ENCODE results near the gene LPP.

Gene LPP

GRCh38 chr3:188911026-188911850 is 757.3 kb downstream of the LPP start:
- H3K9me3 ChIP-seq = 0 out of 2 replicates have a peak, but pooled peaks cover 2% of the 10 kb centered on the region
- no peaks in the 10 kb centered on the region for H3K36me3 ChIP-seq
- H3K4me3 ChIP-seq (ENCODE audit: low read depth, low read length) = no peak overlapping the region
- no peak for DNase-seq
- H3K27me3 ChIP-seq = peaks cover 4% of the 10 kb centered on the region; the same call in 1 of the 2 replicates
- TF ChIP-seq, protein P1, sequence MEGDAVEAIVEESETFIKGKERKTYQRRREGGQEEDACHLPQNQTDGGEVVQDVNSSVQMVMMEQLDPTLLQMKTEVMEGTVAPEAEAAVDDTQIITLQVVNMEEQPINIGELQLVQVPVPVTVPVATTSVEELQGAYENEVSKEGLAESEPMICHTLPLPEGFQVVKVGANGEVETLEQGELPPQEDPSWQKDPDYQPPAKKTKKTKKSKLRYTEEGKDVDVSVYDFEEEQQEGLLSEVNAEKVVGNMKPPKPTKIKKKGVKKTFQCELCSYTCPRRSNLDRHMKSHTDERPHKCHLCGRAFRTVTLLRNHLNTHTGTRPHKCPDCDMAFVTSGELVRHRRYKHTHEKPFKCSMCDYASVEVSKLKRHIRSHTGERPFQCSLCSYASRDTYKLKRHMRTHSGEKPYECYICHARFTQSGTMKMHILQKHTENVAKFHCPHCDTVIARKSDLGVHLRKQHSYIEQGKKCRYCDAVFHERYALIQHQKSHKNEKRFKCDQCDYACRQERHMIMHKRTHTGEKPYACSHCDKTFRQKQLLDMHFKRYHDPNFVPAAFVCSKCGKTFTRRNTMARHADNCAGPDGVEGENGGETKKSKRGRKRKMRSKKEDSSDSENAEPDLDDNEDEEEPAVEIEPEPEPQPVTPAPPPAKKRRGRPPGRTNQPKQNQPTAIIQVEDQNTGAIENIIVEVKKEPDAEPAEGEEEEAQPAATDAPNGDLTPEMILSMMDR (IDR thresholded peaks at IDR 0.05; ENCODE audit: low read depth, low read length) = no peak
- no peaks in the 10 kb centered on the region for H3K4me1 ChIP-seq

DNA sequence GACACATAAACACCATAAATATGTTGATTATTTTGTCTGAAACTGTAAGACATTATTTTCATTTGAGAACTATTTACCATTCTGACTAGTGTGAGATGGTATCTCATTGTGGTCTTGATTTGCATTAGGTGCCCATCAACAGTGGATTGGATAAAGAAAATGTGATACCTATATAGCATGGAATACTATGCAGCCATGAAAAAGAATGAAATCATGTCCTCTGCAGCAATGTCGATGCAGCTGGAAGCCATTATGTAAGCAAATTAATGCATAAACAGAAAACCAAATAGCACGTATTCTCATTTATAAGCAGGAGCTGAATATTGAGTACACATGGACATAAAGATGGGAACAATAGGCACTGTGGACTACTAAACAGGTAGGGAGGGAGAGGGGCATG is 759.1 kb downstream of the LPP start:
- no peak for DNase-seq
- Histone ChIP-seq H3K4me1 (no peaks in the 10 kb centered on the region), H3K9me3 (0 out of 2 replicates have a peak, but pooled peaks cover 2% of the 10 kb centered on the region), H3K36me3 (no peaks in the 10 kb centered on the region), H3K4me3 (ENCODE audit: low read depth, low read length) (no peak overlapping the region), H3K27me3 (peaks cover 4% of the 10 kb centered on the region; the same call in 1 of the 2 replicates)
- TF ChIP-seq, protein P1 (IDR thresholded peaks at IDR 0.05; ENCODE audit: low read depth, low read length) = no peak

DNA sequence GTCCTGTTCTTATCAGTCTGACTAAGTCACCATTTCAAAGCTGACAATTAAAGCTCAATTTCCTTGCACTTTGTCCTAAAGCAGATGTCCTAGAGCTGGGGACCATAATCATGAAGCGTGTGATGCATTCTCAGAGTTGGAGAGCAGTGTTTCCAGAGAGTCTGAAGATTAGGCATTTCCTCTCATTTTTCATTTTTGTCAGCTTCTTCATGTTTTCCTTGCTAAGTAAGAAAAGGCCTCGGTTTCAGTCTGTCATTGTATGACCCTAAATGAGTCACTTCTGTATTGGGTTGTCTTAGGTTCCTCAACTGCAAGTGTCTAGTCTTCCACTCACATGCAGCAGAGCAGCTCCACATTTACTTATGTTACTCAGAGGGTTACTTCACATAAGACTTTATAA is 760.6 kb downstream of the LPP start:
- TF ChIP-seq, protein P1 (IDR thresholded peaks at IDR 0.05; ENCODE audit: low read depth, low read length) = no peak
- H3K36me3 ChIP-seq = no peaks in the 10 kb centered on the region
- H3K4me1 ChIP-seq = no peaks in the 10 kb centered on the region
- H3K9me3 ChIP-seq = 0 out of 2 replicates have a peak, but pooled peaks cover 2% of the 10 kb centered on the region
- H3K27me3 ChIP-seq = peaks cover 4% of the 10 kb centered on the region; the same call in 1 of the 2 replicates
- no peak for DNase-seq
- H3K4me3 ChIP-seq (ENCODE audit: low read depth, low read length) = no peak overlapping the region

DNA sequence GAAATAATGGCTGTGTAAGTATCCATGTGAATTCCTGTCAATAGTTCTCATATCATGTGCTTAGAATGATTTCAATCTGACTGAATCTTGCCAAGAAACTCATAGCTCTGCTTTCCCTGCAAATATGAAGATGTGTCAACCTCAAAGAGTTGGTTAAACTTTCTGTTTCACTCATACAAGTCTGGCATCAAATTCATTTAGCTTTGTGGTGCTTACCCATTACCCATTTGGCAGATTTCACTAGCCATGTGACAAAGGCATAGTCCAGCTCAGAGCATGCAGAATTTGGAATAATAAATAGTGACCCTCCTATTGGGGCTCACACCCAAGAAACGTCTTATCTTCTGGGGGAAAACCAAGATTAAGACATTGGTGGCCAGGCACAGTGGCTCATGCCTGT is 761.2 kb downstream of the LPP start:
- H3K9me3 ChIP-seq = 0 out of 2 replicates have a peak, but pooled peaks cover 2% of the 10 kb centered on the region
- H3K4me3 ChIP-seq (ENCODE audit: low read depth, low read length) = no peak overlapping the region
- DNase-seq = no peak
- peaks cover 2% of the 10 kb centered on the region; the same call in 1 of the 2 replicates for H3K27me3 ChIP-seq
- TF ChIP-seq, protein P1 (IDR thresholded peaks at IDR 0.05; ENCODE audit: low read depth, low read length) = no peak
- H3K4me1 ChIP-seq = no peaks in the 10 kb centered on the region
- no peaks in the 10 kb centered on the region for H3K36me3 ChIP-seq

- Histone ChIP-seq H3K4me1 (no peaks in the 10 kb centered on the region), H3K27me3 (no peaks in the 10 kb centered on the region), H3K4me3 (ENCODE audit: low read depth, low read length) (no peak overlapping the region), H3K9me3 (0 out of 2 replicates have a peak, but pooled peaks cover 2% of the 10 kb centered on the region), H3K36me3 (no peaks in the 10 kb centered on the region)
- TF ChIP-seq, protein P1 (IDR thresholded peaks at IDR 0.05; ENCODE audit: low read depth, low read length) = no peak
- no peak for DNase-seq
Measured at GRCh38 chr3:188916934-188917401, 763.0 kb downstream of the LPP start.

- DNase-seq = no peak
- Histone ChIP-seq H3K4me1 (no peaks in the 10 kb centered on the region), H3K4me3 (ENCODE audit: low read depth, low read length) (no peak overlapping the region), H3K27me3 (no peaks in the 10 kb centered on the region), H3K36me3 (no peaks in the 10 kb centered on the region), H3K9me3 (0 out of 2 replicates have a peak, but pooled peaks cover 2% of the 10 kb centered on the region)
- TF ChIP-seq, protein P1 (IDR thresholded peaks at IDR 0.05; ENCODE audit: low read depth, low read length) = no peak
Measured at GRCh38 chr3:188918093-188918492, 764.1 kb downstream of the LPP start.

Measured in BE2C (cell line).